A549 (cell line): ENCODE results near the gene PAM. TPM values are rescaled to one million over a fixed set of nuclear protein-coding genes. Genes with fewer than 3 reads are reported as not detected.

Source experiments
- ATAC-seq, 2 experiments: fragments of 200-7000 bp in 1 of 2; fragments of >200 bp in 1 of 2; cut with Nextera tagmentation in 1 of 2; cut with Tn5 transposase in 1 of 2; 3 replicates each; pipeline versions ENCODE4 v1.8.0 to v1.9.1; 2018 to 2020; ENCODE audit warnings: mild to moderate bottlenecking in 1 of 2, moderate library complexity in 1 of 2
- CTCF ChIA-PET: fragments of 300-600 bp; sonication (Branson Sonifier 250); formaldehyde crosslinking; extraction: SDS; loops from one replicate; lab custom pipeline; 2021; ENCODE audit warnings: antibody characterized with exemption, inconsistent platforms; lab: Yijun Ruan, JAX
- POLR2A ChIA-PET: fragments of 350-600 bp; formaldehyde crosslinking; extraction: SDS; loops from one replicate; lab custom pipeline; 2021; ENCODE audit warnings: antibody characterized with exemption, inconsistent platforms; lab: Yijun Ruan, JAX
- DNase-seq, 2 experiments: peaks; one replicate each; pipeline versions ENCODE4 v3.0.0 to v3.0.0-alpha.2; 2011 to 2016; ENCODE audit warnings: low read depth in 1 of 2, low spot score in 1 of 2
- FAIRE-seq: peaks from 2 replicates; lab custom pipeline; 2011; peaks lifted over from hg19 to GRCh38; lab: Jason Lieb, UNC
- H3K27ac ChIP-seq, 2 experiments: fragments of >200 bp; sonication (Bioruptor Twin); formaldehyde crosslinking; 3 replicates each; pipeline ENCODE4 v1.5.1; 2016 to 2017
- H3K4me1 ChIP-seq: fragments of >200 bp; sonication (Bioruptor Twin); formaldehyde crosslinking; 3 replicates; pipeline ENCODE4 v1.6.1; 2016
- H3K4me2 ChIP-seq: fragments of >200 bp; sonication (Bioruptor Twin); formaldehyde crosslinking; 3 replicates; pipeline ENCODE4 v1.6.1; 2016
- H3K4me3 ChIP-seq: fragments of >200 bp; sonication (Bioruptor Twin); formaldehyde crosslinking; 3 replicates; pipeline ENCODE4 v1.5.1; 2016
- H3K9me3 ChIP-seq: fragments of >200 bp; sonication (Bioruptor Twin); formaldehyde crosslinking; 3 replicates; pipeline ENCODE4 v1.6.1; 2016
- CEBPB ChIP-seq, 2 experiments: fragments of >200 bp in 1 of 2; sonication (Bioruptor Twin) in 1 of 2; formaldehyde crosslinking in 1 of 2; IDR thresholded peaks; 2 replicates each; pipeline ENCODE4 v1.6.1; 2012 to 2016
- CTCF ChIP-seq: fragments of >200 bp; sonication (Bioruptor Twin); formaldehyde crosslinking; IDR thresholded peaks from 3 replicates; pipeline ENCODE4 v1.5.1; 2016
- EHMT2 ChIP-seq: fragments of 200-600 bp; sonication (generic); IDR thresholded peaks from 2 replicates; pipeline ENCODE4 v1.6.1; 2016; ENCODE audit warnings: antibody characterized with exemption, low read depth, mild to moderate bottlenecking, moderate library complexity
- ELK1 ChIP-seq: fragments of 150-350 bp; IDR thresholded peaks from 2 replicates; pipeline ENCODE4 v1.6.1; 2014; ENCODE audit warnings: low read depth, mild to moderate bottlenecking, low read length
- FOSB ChIP-seq: fragments of 250-450 bp; sonication (Bioruptor Pico); IDR thresholded peaks from 2 replicates; pipeline ENCODE4 v1.5.0; 2020; ENCODE audit warnings: mild to moderate bottlenecking, moderate library complexity
- FOSL2 ChIP-seq, 2 experiments: fragments of 450-650 bp in 1 of 2; fragments of >200 bp in 1 of 2; sonication (Bioruptor Twin) in 1 of 2; formaldehyde crosslinking; IDR thresholded peaks; 2 replicates each; pipeline versions ENCODE4 v1.5.0 to v1.6.1; 2016 to 2020; ENCODE audit warnings: mild to moderate bottlenecking in 1 of 2, moderate library complexity in 1 of 2
- HMGXB4 ChIP-seq: fragments of 250-450 bp; sonication (Bioruptor Pico); IDR thresholded peaks from 2 replicates; pipeline ENCODE4 v1.5.0; 2021; ENCODE audit warnings: mild to moderate bottlenecking, moderate library complexity, borderline replicate concordance
- HOXA7 ChIP-seq: fragments of 250-450 bp; sonication (Bioruptor Pico); IDR thresholded peaks from 2 replicates; pipeline ENCODE4 v1.5.0; 2020; ENCODE audit warnings: mild to moderate bottlenecking, moderate library complexity
- HOXB5 ChIP-seq: fragments of 250-450 bp; sonication (Bioruptor Pico); IDR thresholded peaks from 2 replicates; pipeline ENCODE4 v1.5.0; 2020; ENCODE audit warnings: mild to moderate bottlenecking, moderate library complexity
- JUN ChIP-seq, 2 experiments: fragments of >200 bp; sonication (Bioruptor Twin); formaldehyde crosslinking; IDR thresholded peaks; 2 replicates in 1 of 2; 3 replicates in 1 of 2; pipeline ENCODE4 v1.6.1; 2016 to 2017
- KDM1A ChIP-seq: fragments of 200-600 bp; sonication (generic); IDR thresholded peaks from 2 replicates; pipeline ENCODE4 v1.6.1; 2016; ENCODE audit warnings: low read depth, mild to moderate bottlenecking
- KDM5A ChIP-seq: fragments of 200-600 bp; sonication (generic); IDR thresholded peaks from 2 replicates; pipeline ENCODE4 v1.6.1; 2016; ENCODE audit warnings: antibody characterized with exemption, mild to moderate bottlenecking
- MYC ChIP-seq: IDR thresholded peaks from 2 replicates; pipeline ENCODE4 v1.6.1; 2012; ENCODE audit warnings: mild to moderate bottlenecking, inconsistent platforms, low read length, improper control_type of control experiment, borderline replicate concordance
- POLR2A ChIP-seq: IDR thresholded peaks from 2 replicates; pipeline ENCODE4 v1.6.1; 2012; ENCODE audit warnings: mild to moderate bottlenecking, low read length
- POLR2AphosphoS2 ChIP-seq: conservative IDR thresholded peaks from 2 replicates; pipeline ENCODE4 v1.6.1; 2012; ENCODE audit warnings: low read length, improper control_type of control experiment, inconsistent platforms
- RAD21 ChIP-seq, 2 experiments: fragments of >200 bp in 1 of 2; sonication (Bioruptor Twin) in 1 of 2; formaldehyde crosslinking in 1 of 2; IDR thresholded peaks in 1 of 2; conservative IDR thresholded peaks in 1 of 2; 2 replicates in 1 of 2; 3 replicates in 1 of 2; pipeline ENCODE4 v1.6.1; 2012 to 2018; ENCODE audit warnings: inconsistent platforms in 1 of 2
- RARB ChIP-seq: fragments of 250-450 bp; sonication (Bioruptor Pico); IDR thresholded peaks from 2 replicates; pipeline ENCODE4 v1.8.0; 2021; ENCODE audit warnings: mild to moderate bottlenecking, moderate library complexity
- RCOR1 ChIP-seq: fragments of 150-350 bp; IDR thresholded peaks from 2 replicates; pipeline ENCODE4 v1.6.1; 2014; ENCODE audit warnings: antibody characterized with exemption, low read length, low read depth
- TP53 ChIP-seq: fragments of 250-450 bp; sonication (Bioruptor Pico); IDR thresholded peaks from 2 replicates; pipeline ENCODE4 v1.5.0; 2021; ENCODE audit warnings: mild to moderate bottlenecking, moderate library complexity
- ZNF302 ChIP-seq: fragments of 250-450 bp; sonication (Bioruptor Pico); IDR thresholded peaks from 2 replicates; pipeline ENCODE4 v1.9.0; 2021; ENCODE audit warnings: inconsistent platforms, mild to moderate bottlenecking, moderate library complexity
- ZSCAN20 ChIP-seq: fragments of 250-450 bp; sonication (Bioruptor Pico); IDR thresholded peaks from 2 replicates; pipeline ENCODE4 v1.8.0; 2022; ENCODE audit warnings: mild to moderate bottlenecking, moderate library complexity
- WGBS: methylation state at CpG from one replicate; pipeline ENCODE4 v1.1.6; 2017; ENCODE audit errors: missing lambda C conversion rate; 5-methylcytosine and 5-hydroxymethylcytosine counted together
- polyA plus RNA-seq, 4 experiments: library from polyadenylated mRNA; depleted of rRNA in 3 of 4; stranded (reverse); fragments of >200 nt; fragmentation: RNase III in 1 of 4; extraction: RNeasy Plus Mini Kit Qiagen cat#74134 plus additional on column Dnase treatment in 1 of 4; gene quantifications; 2 replicates in 3 of 4; 3 replicates in 1 of 4; pipeline ENCODE4 v1.2.3, GENCODE V29; 2011 to 2017
- TF ChIP-seq, protein P1 (sequence below): IDR thresholded peaks from 2 replicates; pipeline ENCODE4 v1.6.1; 2012
- TF ChIP-seq, protein P2 (sequence below): fragments of 250-450 bp; sonication (Bioruptor Pico); IDR thresholded peaks from 2 replicates; pipeline ENCODE4 v1.5.0; 2020; ENCODE audit warnings: low read depth, mild to moderate bottlenecking, moderate library complexity
- TF ChIP-seq, protein P3 (sequence below): fragments of >200 bp; sonication (Bioruptor Twin); formaldehyde crosslinking; IDR thresholded peaks from 3 replicates; pipeline ENCODE4 v1.6.1; 2016

PAM gene
- polyA plus RNA-seq, 2 of the 4 experiments (the other 2 are of a cell fraction): 21.5 to 25.1 TPM

DNA sequence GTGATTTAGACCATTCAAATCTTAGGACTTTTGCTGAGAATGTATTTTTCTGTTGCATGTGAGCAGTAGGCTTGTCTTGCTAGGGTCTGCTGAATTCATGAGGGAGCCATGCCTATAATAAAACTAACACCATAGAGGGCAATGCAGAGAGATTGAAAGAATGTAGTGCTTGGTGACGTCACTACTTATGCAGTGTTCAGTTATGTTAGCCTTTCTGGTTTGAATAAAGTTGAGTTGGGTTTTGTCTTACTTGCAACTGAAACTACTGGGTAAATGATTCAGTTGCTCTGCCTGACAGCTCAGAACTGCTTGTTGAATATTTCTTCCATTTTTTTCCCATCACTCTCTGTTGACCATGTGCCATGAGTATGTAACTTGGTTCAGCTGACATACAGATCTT lies 114.1 kb downstream of the PAM start:
- Histone ChIP-seq H3K4me2 (no peak overlapping the region), H3K27ac (no peak overlapping the region), H3K4me3 (no peak overlapping the region)
- CTCF ChIA-PET: no interaction called here
- POLR2A ChIA-PET: no interaction called here
- ATAC-seq (no peak), FAIRE-seq (no peak)
- TF ChIP-seq, protein P1, sequence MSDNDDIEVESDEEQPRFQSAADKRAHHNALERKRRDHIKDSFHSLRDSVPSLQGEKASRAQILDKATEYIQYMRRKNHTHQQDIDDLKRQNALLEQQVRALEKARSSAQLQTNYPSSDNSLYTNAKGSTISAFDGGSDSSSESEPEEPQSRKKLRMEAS: no peak
- TF ChIP-seq POLR2AphosphoS2 (no peak), FOSB (CRISPR knock-in tag) (no peak), ZSCAN20 (no peak), TP53 (CRISPR knock-in tag) (no peak), MYC (no peak), ELK1 (no peak), KDM1A (no peak), FOSL2 (IDR thresholded peaks at IDR 0.05) (no peak), FOSL2 (CRISPR knock-in tag; IDR thresholded peaks at IDR 0.05) (no peak), CEBPB (IDR thresholded peaks at IDR 0.05) (no peak), HMGXB4 (no peak), POLR2A (no peak), HOXA7 (CRISPR knock-in tag) (no peak)
- TF ChIP-seq, protein P2, sequence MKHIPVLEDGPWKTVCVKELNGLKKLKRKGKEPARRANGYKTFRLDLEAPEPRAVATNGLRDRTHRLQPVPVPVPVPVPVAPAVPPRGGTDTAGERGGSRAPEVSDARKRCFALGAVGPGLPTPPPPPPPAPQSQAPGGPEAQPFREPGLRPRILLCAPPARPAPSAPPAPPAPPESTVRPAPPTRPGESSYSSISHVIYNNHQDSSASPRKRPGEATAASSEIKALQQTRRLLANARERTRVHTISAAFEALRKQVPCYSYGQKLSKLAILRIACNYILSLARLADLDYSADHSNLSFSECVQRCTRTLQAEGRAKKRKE (CRISPR knock-in tag): no peak
- TF ChIP-seq, protein P3, sequence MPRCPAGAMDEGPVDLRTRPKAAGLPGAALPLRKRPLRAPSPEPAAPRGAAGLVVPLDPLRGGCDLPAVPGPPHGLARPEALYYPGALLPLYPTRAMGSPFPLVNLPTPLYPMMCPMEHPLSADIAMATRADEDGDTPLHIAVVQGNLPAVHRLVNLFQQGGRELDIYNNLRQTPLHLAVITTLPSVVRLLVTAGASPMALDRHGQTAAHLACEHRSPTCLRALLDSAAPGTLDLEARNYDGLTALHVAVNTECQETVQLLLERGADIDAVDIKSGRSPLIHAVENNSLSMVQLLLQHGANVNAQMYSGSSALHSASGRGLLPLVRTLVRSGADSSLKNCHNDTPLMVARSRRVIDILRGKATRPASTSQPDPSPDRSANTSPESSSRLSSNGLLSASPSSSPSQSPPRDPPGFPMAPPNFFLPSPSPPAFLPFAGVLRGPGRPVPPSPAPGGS: no peak
- TF ChIP-seq, all 56 proteins: peak for 0
- WGBS: 40% methylated on average over 1 of the region's 1 CpG
- DNase-seq: no peak
- H3K4me1 ChIP-seq: peaks cover 4% of the 10 kb centered on the region; the same call in 2 of the 3 replicates
- H3K9me3 ChIP-seq: no peaks in the 10 kb centered on the region

GRCh38 chr5:102873379-102873932 lies 118.4 kb downstream of the PAM start:
- ATAC-seq (no peak), FAIRE-seq (no peak)
- Histone ChIP-seq H3K4me3 (no peak overlapping the region), H3K4me2 (no peak overlapping the region), H3K9me3 (no peaks in the 10 kb centered on the region), H3K4me1 (no peaks in the 10 kb centered on the region), H3K27ac (no peak overlapping the region)
- POLR2A ChIA-PET: no interaction called here
- CTCF ChIA-PET: no interaction called here
- 61% methylated on average over 11 of the region's 11 CpGs for WGBS
- no peak for TF ChIP-seq ZNF302 (CRISPR knock-in tag)
- no peak for TF ChIP-seq JUN (IDR thresholded peaks at IDR 0.05)
- no peak for TF ChIP-seq EHMT2
- no peak for TF ChIP-seq KDM5A
- TF ChIP-seq RARB (CRISPR knock-in tag): no peak
- TF ChIP-seq CTCF: no peak
- TF ChIP-seq HOXB5 (CRISPR knock-in tag): no peak
- TF ChIP-seq ELK1: no peak
- TF ChIP-seq RAD21 (conservative IDR thresholded peaks at IDR 0.05 in 1 of 2, IDR thresholded peaks at IDR 0.05 in 1 of 2): no peak
- no peak for TF ChIP-seq RCOR1
- TF ChIP-seq, all 56 proteins: peak for 0
- DNase-seq: no peak
